Measurements from ENCODE around the gene OR52I1.

DNA sequence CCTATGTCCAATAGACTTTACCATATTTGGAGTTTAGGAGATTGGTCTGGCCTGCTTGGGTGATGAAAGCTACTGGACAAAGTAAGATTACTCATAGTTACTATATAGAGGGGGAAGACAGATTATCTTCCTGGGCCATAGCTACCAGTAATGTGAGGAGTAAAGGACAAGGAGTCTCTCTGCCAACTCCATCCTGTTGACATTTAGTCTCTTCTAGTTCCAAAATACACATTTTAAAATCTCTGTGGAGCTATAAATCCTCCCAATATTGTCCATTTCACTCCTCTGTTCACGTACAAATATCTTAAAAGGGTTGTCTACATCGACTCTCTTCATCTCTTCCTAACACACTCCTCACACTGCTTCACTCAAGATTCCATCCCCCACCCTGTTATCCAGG, 42.3 kb downstream of the OR52I1 start:
- TF ChIP-seq, protein P1, sequence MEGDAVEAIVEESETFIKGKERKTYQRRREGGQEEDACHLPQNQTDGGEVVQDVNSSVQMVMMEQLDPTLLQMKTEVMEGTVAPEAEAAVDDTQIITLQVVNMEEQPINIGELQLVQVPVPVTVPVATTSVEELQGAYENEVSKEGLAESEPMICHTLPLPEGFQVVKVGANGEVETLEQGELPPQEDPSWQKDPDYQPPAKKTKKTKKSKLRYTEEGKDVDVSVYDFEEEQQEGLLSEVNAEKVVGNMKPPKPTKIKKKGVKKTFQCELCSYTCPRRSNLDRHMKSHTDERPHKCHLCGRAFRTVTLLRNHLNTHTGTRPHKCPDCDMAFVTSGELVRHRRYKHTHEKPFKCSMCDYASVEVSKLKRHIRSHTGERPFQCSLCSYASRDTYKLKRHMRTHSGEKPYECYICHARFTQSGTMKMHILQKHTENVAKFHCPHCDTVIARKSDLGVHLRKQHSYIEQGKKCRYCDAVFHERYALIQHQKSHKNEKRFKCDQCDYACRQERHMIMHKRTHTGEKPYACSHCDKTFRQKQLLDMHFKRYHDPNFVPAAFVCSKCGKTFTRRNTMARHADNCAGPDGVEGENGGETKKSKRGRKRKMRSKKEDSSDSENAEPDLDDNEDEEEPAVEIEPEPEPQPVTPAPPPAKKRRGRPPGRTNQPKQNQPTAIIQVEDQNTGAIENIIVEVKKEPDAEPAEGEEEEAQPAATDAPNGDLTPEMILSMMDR (IDR thresholded peaks at IDR 0.05): no peak
- TF ChIP-seq EZH2 (IDR thresholded peaks at IDR 0.05): no peak
- TF ChIP-seq EZH2phosphoT487 (IDR thresholded peaks at IDR 0.05): no peak

Data from neural progenitor cell (in vitro differentiated cells).